Lower leg skin (tissue), 3 donors: ENCODE results near the gene ERGIC3.

Experiments used
- CTCF ChIP-seq, 3 donors: fragments of 450-650 bp; IDR thresholded peaks; one replicate each; pipeline ENCODE4 v1.5.1; 2016; ENCODE audit warnings: antibody characterized with exemption in 3 of 3, mild to moderate bottlenecking in 3 of 3, moderate library complexity in 2 of 3
- POLR2A ChIP-seq, 2 donors: fragments of 450-650 bp; IDR thresholded peaks; one replicate each; pipeline ENCODE4 v1.6.1; 2016 to 2017; ENCODE audit warnings: antibody characterized with exemption in 2 of 2, mild to moderate bottlenecking in 1 of 2, moderate library complexity in 1 of 2

GRCh38 chr20:35514371-35514932 lies 27.4 kb upstream of the ERGIC3 start:
- TF ChIP-seq CTCF (IDR thresholded peaks at IDR 0.05) (no peak), POLR2A (IDR thresholded peaks at IDR 0.05) (no peak)
